Prostate gland (tissue), 2 donors: ENCODE results near the gene DNM3. TPM values are rescaled to one million over a fixed set of nuclear protein-coding genes. Genes with fewer than 3 reads are reported as not detected.

ENCODE experiments used
- DNase-seq: peaks from one replicate; pipeline ENCODE4 v3.0.0-alpha.2; 2019; ENCODE audit warnings: low spot score
- H3K27ac ChIP-seq, 2 donors: fragments of 200-600 bp; sonication (generic); 2 replicates each; pipeline ENCODE4 v1.5.1; 2017 to 2019
- H3K27me3 ChIP-seq: fragments of 200-600 bp; sonication (generic); replicated peaks from 2 replicates; pipeline ENCODE4 v1.5.1; 2019; ENCODE audit not compliant: insufficient read depth
- H3K36me3 ChIP-seq, 2 donors: fragments of 200-600 bp; sonication (generic); 1 replicate in 1 of 2; 2 replicates in 1 of 2; pipeline versions ENCODE4 v1.5.1 to v1.8.1; 2017 to 2019
- H3K4me1 ChIP-seq: fragments of 200-600 bp; sonication (generic); replicated peaks from 2 replicates; pipeline ENCODE4 v1.5.1; 2019
- H3K4me3 ChIP-seq, 2 donors: fragments of 200-600 bp; sonication (generic); 2 replicates each; pipeline ENCODE4 v1.5.1; 2017 to 2019
- H3K9me3 ChIP-seq: fragments of 200-600 bp; sonication (generic); 2 replicates; pipeline ENCODE4 v1.5.1; 2017
- POLR2A ChIP-seq: fragments of 450-650 bp; IDR thresholded peaks from one replicate; pipeline ENCODE4 v1.6.1; 2016; ENCODE audit warnings: antibody characterized with exemption, mild to moderate bottlenecking
- POLR2AphosphoS5 ChIP-seq: sonication (generic); formaldehyde crosslinking; IDR thresholded peaks from one replicate; pipeline ENCODE4 v1.6.1; 2017; ENCODE audit warnings: antibody characterized with exemption
- WGBS: methylation state at CpG from one replicate; pipeline ENCODE4 v1.1.5; 2018; 5-methylcytosine and 5-hydroxymethylcytosine counted together
- intact Hi-C: fragments of 100-400 bp; cut with DNase I; formaldehyde crosslinking; loops from one replicate; pipeline ENCODE4 v1.14.2; 2022
- total RNA-seq, 2 donors: library from RNA; depleted of rRNA; stranded (reverse); fragments of >200 nt; gene quantifications; one replicate each; pipeline ENCODE4 v1.1.0, GENCODE V29; 2016
- TF ChIP-seq, protein P1 (sequence below), 4 experiments: fragments of 200-600 bp in 2 of 4; fragments of 450-650 bp in 2 of 4; sonication (generic) in 2 of 4; IDR thresholded peaks; 1 replicate in 3 of 4; 2 replicates in 1 of 4; pipeline ENCODE4 v1.5.1; 2016 to 2019; ENCODE audit warnings: antibody characterized with exemption in 4 of 4, mild to moderate bottlenecking in 2 of 4, moderate library complexity in 2 of 4

The DNM3 gene
- total RNA-seq, 2 donors from 2014 or later, result 2.3 to 5.3 TPM

DNA sequence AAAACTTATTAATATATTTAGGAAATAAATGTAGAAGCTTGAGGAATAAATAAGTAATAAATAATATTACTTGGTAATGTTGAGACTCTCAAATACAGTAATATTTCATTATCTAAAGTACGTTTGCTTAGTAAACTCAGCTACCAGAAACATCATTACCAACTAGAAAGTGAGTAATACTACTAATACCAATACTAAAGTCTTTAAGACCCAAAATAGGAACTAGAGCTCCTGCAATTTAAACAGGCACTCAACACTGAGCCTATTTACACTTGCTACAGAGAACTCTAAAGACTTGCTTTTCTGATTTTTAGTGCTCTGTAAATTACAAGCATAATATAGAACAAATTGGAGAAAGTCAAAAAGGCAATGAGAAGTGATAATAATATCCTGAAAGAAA, 565.7 kb downstream of the DNM3 start:
- Histone ChIP-seq H3K9me3 (no peaks in the 10 kb centered on the region), H3K4me1 (no peaks in the 10 kb centered on the region), H3K27ac (no peak overlapping the region), H3K36me3 (no peaks in the 10 kb centered on the region), H3K4me3 (no peak overlapping the region), H3K27me3 (no peaks in the 10 kb centered on the region)
- no peak for TF ChIP-seq POLR2AphosphoS5
- TF ChIP-seq, protein P1, sequence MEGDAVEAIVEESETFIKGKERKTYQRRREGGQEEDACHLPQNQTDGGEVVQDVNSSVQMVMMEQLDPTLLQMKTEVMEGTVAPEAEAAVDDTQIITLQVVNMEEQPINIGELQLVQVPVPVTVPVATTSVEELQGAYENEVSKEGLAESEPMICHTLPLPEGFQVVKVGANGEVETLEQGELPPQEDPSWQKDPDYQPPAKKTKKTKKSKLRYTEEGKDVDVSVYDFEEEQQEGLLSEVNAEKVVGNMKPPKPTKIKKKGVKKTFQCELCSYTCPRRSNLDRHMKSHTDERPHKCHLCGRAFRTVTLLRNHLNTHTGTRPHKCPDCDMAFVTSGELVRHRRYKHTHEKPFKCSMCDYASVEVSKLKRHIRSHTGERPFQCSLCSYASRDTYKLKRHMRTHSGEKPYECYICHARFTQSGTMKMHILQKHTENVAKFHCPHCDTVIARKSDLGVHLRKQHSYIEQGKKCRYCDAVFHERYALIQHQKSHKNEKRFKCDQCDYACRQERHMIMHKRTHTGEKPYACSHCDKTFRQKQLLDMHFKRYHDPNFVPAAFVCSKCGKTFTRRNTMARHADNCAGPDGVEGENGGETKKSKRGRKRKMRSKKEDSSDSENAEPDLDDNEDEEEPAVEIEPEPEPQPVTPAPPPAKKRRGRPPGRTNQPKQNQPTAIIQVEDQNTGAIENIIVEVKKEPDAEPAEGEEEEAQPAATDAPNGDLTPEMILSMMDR (IDR thresholded peaks at IDR 0.05), result no peak
- TF ChIP-seq POLR2A, result no peak
- 100% methylated on average over 1 of the region's 1 CpG for WGBS
- no peak for DNase-seq
- intact Hi-C loops, result no loop called here

DNA sequence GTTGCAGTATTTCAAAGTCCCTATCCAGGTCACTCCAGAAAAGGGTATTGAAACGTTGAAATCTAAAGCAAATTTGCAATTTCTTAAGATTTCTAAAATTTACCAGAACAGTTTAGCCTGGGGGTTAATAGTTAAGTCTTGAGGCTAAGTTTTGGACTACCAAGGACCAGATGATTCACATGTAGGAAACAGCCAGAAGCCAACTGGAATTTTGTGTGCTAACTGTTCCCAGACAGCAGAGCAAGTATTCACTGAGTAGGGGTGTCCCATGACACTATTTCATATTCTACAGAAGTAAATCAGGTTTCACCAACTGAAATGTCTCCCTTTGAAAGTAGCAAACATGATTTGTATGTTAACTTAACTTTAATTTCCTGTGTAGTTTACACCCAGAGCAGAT, 567.7 kb downstream of the DNM3 start:
- Histone ChIP-seq H3K9me3 (no peaks in the 10 kb centered on the region), H3K36me3 (no peaks in the 10 kb centered on the region), H3K27ac (no peak overlapping the region), H3K4me3 (no peak overlapping the region), H3K4me1 (no peaks in the 10 kb centered on the region), H3K27me3 (no peaks in the 10 kb centered on the region)
- WGBS, result 88% methylated on average over 1 of the region's 1 CpG
- TF ChIP-seq, protein P1 (IDR thresholded peaks at IDR 0.05), result no peak
- TF ChIP-seq POLR2A (no peak), POLR2AphosphoS5 (no peak)
- DNase-seq, result no peak
- intact Hi-C loops, result no loop called here

DNA sequence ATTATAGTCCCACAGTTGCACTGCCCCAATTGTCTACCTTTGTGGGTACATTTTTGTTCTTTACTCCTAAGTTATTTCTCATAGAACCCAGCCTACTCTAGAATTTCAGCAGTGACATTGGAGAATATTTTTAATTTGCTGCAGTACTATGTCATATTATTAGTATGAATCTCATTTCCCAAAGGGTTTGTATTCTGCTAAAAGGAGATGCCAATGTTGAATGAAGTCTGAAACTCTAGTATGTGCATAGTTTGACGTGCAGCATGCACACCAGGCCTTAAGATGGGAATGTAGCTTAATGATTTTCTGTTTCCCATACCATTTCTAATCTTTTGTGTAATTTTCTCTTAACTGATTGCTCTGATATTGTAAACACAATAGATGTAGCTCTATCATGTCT, 568.7 kb downstream of the DNM3 start:
- 87% methylated on average over 1 of the region's 1 CpG for WGBS
- no peak for TF ChIP-seq POLR2AphosphoS5
- TF ChIP-seq POLR2A, result no peak
- TF ChIP-seq, protein P1 (IDR thresholded peaks at IDR 0.05), result no peak
- H3K36me3 ChIP-seq, result no peaks in the 10 kb centered on the region

DNA sequence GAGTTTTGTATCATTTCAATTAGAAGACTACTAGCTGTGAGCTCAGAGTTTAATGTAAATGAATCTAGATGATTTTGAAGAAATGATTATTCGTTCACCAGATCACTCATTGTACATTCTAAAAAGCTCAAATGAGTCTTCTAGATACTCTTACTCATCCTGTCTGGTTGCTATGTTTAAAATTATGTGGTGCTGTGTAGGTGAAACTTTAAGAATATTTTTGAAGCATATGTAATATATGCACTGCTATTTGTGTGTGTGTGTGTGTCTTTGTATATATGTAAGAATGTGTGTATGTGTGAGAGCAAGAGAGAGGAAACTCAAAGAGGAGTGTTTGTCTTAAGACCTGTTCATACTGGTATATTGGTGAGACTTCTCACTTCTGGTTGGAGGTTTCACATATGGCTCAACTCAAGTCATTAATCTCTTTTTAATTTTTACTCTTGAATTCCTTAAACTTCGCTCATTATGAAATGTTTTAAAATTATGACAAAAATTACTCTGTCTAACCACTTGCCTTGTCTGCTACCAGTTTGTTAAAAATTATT, 570.6 kb downstream of the DNM3 start:
- Histone ChIP-seq H3K27ac (no peak overlapping the region), H3K4me3 (no peak overlapping the region), H3K4me1 (no peaks in the 10 kb centered on the region), H3K36me3 (no peaks in the 10 kb centered on the region), H3K9me3 (no peaks in the 10 kb centered on the region), H3K27me3 (no peaks in the 10 kb centered on the region)
- WGBS, result 97% methylated on average over 2 of the region's 2 CpGs
- no peak for TF ChIP-seq POLR2A
- TF ChIP-seq, protein P1 (IDR thresholded peaks at IDR 0.05), result no peak
- no peak for TF ChIP-seq POLR2AphosphoS5
- intact Hi-C loops, result no loop called here
- no peak for DNase-seq

More for the DNA sequence above, 568.7 kb downstream of the DNM3 start:
- H3K4me1 ChIP-seq, result no peaks in the 10 kb centered on the region
- no peaks in the 10 kb centered on the region for H3K9me3 ChIP-seq
- intact Hi-C loops, result no loop called here
- DNase-seq, result no peak
- H3K27me3 ChIP-seq, result no peaks in the 10 kb centered on the region
- no peak overlapping the region for H3K27ac ChIP-seq
- H3K4me3 ChIP-seq, result no peak overlapping the region

DNA sequence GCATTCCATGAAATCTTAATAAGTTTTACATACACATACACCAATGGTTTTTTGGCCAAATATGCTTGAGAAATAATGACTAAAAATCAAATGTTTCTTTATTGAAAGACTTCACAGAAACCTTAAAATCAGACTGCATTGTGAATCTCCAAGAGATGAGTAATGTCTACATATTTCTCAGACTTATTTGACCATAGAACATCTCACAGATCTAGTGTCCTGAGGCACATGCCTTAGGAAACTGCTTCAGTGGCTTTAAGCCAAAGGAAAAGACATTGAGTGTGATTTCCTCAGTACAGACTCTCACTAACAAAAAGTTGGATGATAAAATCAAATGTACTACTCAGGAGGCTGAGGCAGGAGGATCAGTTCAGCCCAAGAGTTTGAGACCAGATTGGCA, 573.0 kb downstream of the DNM3 start:
- H3K9me3 ChIP-seq, result no peaks in the 10 kb centered on the region
- intact Hi-C loops, result no loop called here
- TF ChIP-seq, protein P1 (IDR thresholded peaks at IDR 0.05), result no peak
- no peak for TF ChIP-seq POLR2AphosphoS5
- TF ChIP-seq POLR2A, result no peak
- H3K36me3 ChIP-seq, result no peaks in the 10 kb centered on the region
- no peak overlapping the region for H3K4me3 ChIP-seq
- no peak overlapping the region for H3K27ac ChIP-seq
- no peaks in the 10 kb centered on the region for H3K4me1 ChIP-seq
- H3K27me3 ChIP-seq, result no peaks in the 10 kb centered on the region
- DNase-seq, result no peak
